Esophagus muscularis mucosa (tissue), 4 donors: ENCODE results near the gene TBCE.

ENCODE experiments used
- CTCF ChIP-seq, 3 experiments: fragments of 200-600 bp in 2 of 3; fragments of 450-650 bp in 1 of 3; sonication (generic) in 2 of 3; IDR thresholded peaks; one replicate each; pipeline ENCODE4 v1.5.1; 2017 to 2019; ENCODE audit warnings: antibody characterized with exemption in 3 of 3, mild to moderate bottlenecking in 2 of 3, moderate library complexity in 1 of 3
- EP300 ChIP-seq: sonication (generic); formaldehyde crosslinking; IDR thresholded peaks from one replicate; pipeline ENCODE4 v1.6.1; 2017; ENCODE audit warnings: antibody characterized with exemption
- POLR2AphosphoS5 ChIP-seq, 2 donors: sonication (generic); formaldehyde crosslinking; IDR thresholded peaks; one replicate each; pipeline ENCODE4 v1.6.1; 2017; ENCODE audit warnings: antibody characterized with exemption in 2 of 2

GRCh38 chr1:235319255-235319654, 48.0 kb upstream of the TBCE start:
- TF ChIP-seq CTCF (IDR thresholded peaks at IDR 0.05): no peak
- TF ChIP-seq POLR2AphosphoS5 (IDR thresholded peaks at IDR 0.05): no peak
- TF ChIP-seq EP300: no peak
